ENCODE measurements around the gene FGD6.
"Not testable (repeated sequence)": the region's sequence is repeated elsewhere in the genome, so short reads cannot be mapped to it uniquely, and the experiment has no call there.

FGD6 gene

GRCh38 chr12:95117178-95117599 is 100.1 kb downstream of the FGD6 start:
- no peak overlapping the region for H3K27ac ChIP-seq (ENCODE audit: low read depth in 2 of 2, low read length in 2 of 2)
- no peak overlapping the region for H3K9ac ChIP-seq (ENCODE audit: low read depth in 1 of 2, low read length in 2 of 2)

GRCh38 chr12:95116773-95117172 is 100.5 kb downstream of the FGD6 start:
- Histone ChIP-seq H3K9ac (ENCODE audit: low read depth in 1 of 2, low read length in 2 of 2) (no peak overlapping the region), H3K27ac (ENCODE audit: low read depth in 2 of 2, low read length in 2 of 2) (no peak overlapping the region)

More at GRCh38 chr12:95117178-95117599, 100.1 kb downstream of the FGD6 start:
- Histone ChIP-seq H3K9me3 (ENCODE audit: control insufficient read depth in 2 of 2, low read length in 2 of 2) (no peaks in the 10 kb centered on the region), H3K4me1 (ENCODE audit: control insufficient read depth in 2 of 2, insufficient read depth in 2 of 2, low read length in 2 of 2) (peaks cover 8 to 9% of the 10 kb centered on the region in 2 donors), H3K36me3 (ENCODE audit: control insufficient read depth in 2 of 2, insufficient read depth in 2 of 2, low read length in 2 of 2) (peaks cover 3% of the 10 kb centered on the region in 2 donors), H3K4me3 (ENCODE audit: low read length in 2 of 2) (no peak overlapping the region), H3K27me3 (ENCODE audit: control insufficient read depth in 2 of 2, insufficient read depth in 2 of 2, low read length in 2 of 2) (no peaks in the 10 kb centered on the region)

GRCh38 chr12:95116341-95116740 is 100.9 kb downstream of the FGD6 start:
- Histone ChIP-seq H3K27me3 (ENCODE audit: control insufficient read depth in 2 of 2, insufficient read depth in 2 of 2, low read length in 2 of 2) (no peaks in the 10 kb centered on the region), H3K4me1 (ENCODE audit: control insufficient read depth in 2 of 2, insufficient read depth in 2 of 2, low read length in 2 of 2) (peaks cover 8 to 9% of the 10 kb centered on the region in 2 donors), H3K36me3 (ENCODE audit: control insufficient read depth in 2 of 2, insufficient read depth in 2 of 2, low read length in 2 of 2) (peaks cover 3 to 4% of the 10 kb centered on the region in 2 donors), H3K27ac (ENCODE audit: low read depth in 2 of 2, low read length in 2 of 2) (no peak overlapping the region), H3K9ac (ENCODE audit: low read depth in 1 of 2, low read length in 2 of 2) (no peak overlapping the region), H3K9me3 (ENCODE audit: control insufficient read depth in 2 of 2, low read length in 2 of 2) (no peaks in the 10 kb centered on the region), H3K4me3 (ENCODE audit: low read length in 2 of 2) (no peak overlapping the region)

More at GRCh38 chr12:95116773-95117172, 100.5 kb downstream of the FGD6 start:
- H3K4me3 ChIP-seq (ENCODE audit: low read length in 2 of 2) = no peak overlapping the region
- H3K27me3 ChIP-seq (ENCODE audit: control insufficient read depth in 2 of 2, insufficient read depth in 2 of 2, low read length in 2 of 2) = no peaks in the 10 kb centered on the region
- peaks cover 3% of the 10 kb centered on the region in 2 donors for H3K36me3 ChIP-seq (ENCODE audit: control insufficient read depth in 2 of 2, insufficient read depth in 2 of 2, low read length in 2 of 2)
- H3K9me3 ChIP-seq (ENCODE audit: control insufficient read depth in 2 of 2, low read length in 2 of 2) = no peaks in the 10 kb centered on the region
- peaks cover 8 to 9% of the 10 kb centered on the region in 2 donors for H3K4me1 ChIP-seq (ENCODE audit: control insufficient read depth in 2 of 2, insufficient read depth in 2 of 2, low read length in 2 of 2)

- peaks cover 6 to 9% of the 10 kb centered on the region in 2 donors for H3K36me3 ChIP-seq (ENCODE audit: control insufficient read depth in 2 of 2, insufficient read depth in 2 of 2, low read length in 2 of 2)
- peaks cover 8 to 9% of the 10 kb centered on the region in 2 donors for H3K4me1 ChIP-seq (ENCODE audit: control insufficient read depth in 2 of 2, insufficient read depth in 2 of 2, low read length in 2 of 2)
- H3K9me3 ChIP-seq (ENCODE audit: control insufficient read depth in 2 of 2, low read length in 2 of 2) = no peaks in the 10 kb centered on the region
- no peak overlapping the region for H3K4me3 ChIP-seq (ENCODE audit: low read length in 2 of 2)
- no peak overlapping the region for H3K9ac ChIP-seq (ENCODE audit: low read depth in 1 of 2, low read length in 2 of 2)
- no peak overlapping the region for H3K27ac ChIP-seq (ENCODE audit: low read depth in 2 of 2, low read length in 2 of 2)
- no peaks in the 10 kb centered on the region for H3K27me3 ChIP-seq (ENCODE audit: control insufficient read depth in 2 of 2, insufficient read depth in 2 of 2, low read length in 2 of 2)
Measured at GRCh38 chr12:95115641-95116040, 101.6 kb downstream of the FGD6 start.

GRCh38 chr12:95114766-95115405 is 102.4 kb downstream of the FGD6 start:
- no peak overlapping the region for H3K9ac ChIP-seq (ENCODE audit: low read depth in 1 of 2, low read length in 2 of 2)
- H3K27me3 ChIP-seq (ENCODE audit: control insufficient read depth in 2 of 2, insufficient read depth in 2 of 2, low read length in 2 of 2) = no peaks in the 10 kb centered on the region
- H3K9me3 ChIP-seq (ENCODE audit: control insufficient read depth in 2 of 2, low read length in 2 of 2) = no peaks in the 10 kb centered on the region
- H3K4me1 ChIP-seq (ENCODE audit: control insufficient read depth in 2 of 2, insufficient read depth in 2 of 2, low read length in 2 of 2) = peaks cover 8 to 9% of the 10 kb centered on the region in 2 donors
- H3K4me3 ChIP-seq (ENCODE audit: low read length in 2 of 2) = no peak overlapping the region
- H3K36me3 ChIP-seq (ENCODE audit: control insufficient read depth in 2 of 2, insufficient read depth in 2 of 2, low read length in 2 of 2) = peaks cover 6 to 11% of the 10 kb centered on the region in 2 donors
- no peak overlapping the region for H3K27ac ChIP-seq (ENCODE audit: low read depth in 2 of 2, low read length in 2 of 2)

- no peaks in the 10 kb centered on the region for H3K27me3 ChIP-seq (ENCODE audit: control insufficient read depth in 2 of 2, insufficient read depth in 2 of 2, low read length in 2 of 2)
- H3K4me3 ChIP-seq (ENCODE audit: low read length in 2 of 2) = no peak overlapping the region
- no peak overlapping the region for H3K27ac ChIP-seq (ENCODE audit: low read depth in 2 of 2, low read length in 2 of 2)
- H3K36me3 ChIP-seq (ENCODE audit: control insufficient read depth in 2 of 2, insufficient read depth in 2 of 2, low read length in 2 of 2) = peaks cover 6 to 21% of the 10 kb centered on the region in 2 donors
- H3K4me1 ChIP-seq (ENCODE audit: control insufficient read depth in 2 of 2, insufficient read depth in 2 of 2, low read length in 2 of 2) = peaks cover 3 to 10% of the 10 kb centered on the region in 2 donors
- H3K9me3 ChIP-seq (ENCODE audit: control insufficient read depth in 2 of 2, low read length in 2 of 2) = no peaks in the 10 kb centered on the region
- H3K9ac ChIP-seq (ENCODE audit: low read depth in 1 of 2, low read length in 2 of 2) = no peak overlapping the region
Measured at GRCh38 chr12:95107362-95107761, 109.9 kb downstream of the FGD6 start.

GRCh38 chr12:95105540-95105939 is 111.7 kb downstream of the FGD6 start:
- Histone ChIP-seq H3K27me3 (ENCODE audit: control insufficient read depth in 2 of 2, insufficient read depth in 2 of 2, low read length in 2 of 2) (no peaks in the 10 kb centered on the region), H3K36me3 (ENCODE audit: control insufficient read depth in 2 of 2, insufficient read depth in 2 of 2, low read length in 2 of 2) (peaks cover 5 to 14% of the 10 kb centered on the region in 2 donors), H3K4me3 (ENCODE audit: low read length in 2 of 2) (no peak overlapping the region), H3K9ac (ENCODE audit: low read depth in 1 of 2, low read length in 2 of 2) (no peak overlapping the region), H3K4me1 (ENCODE audit: control insufficient read depth in 2 of 2, insufficient read depth in 2 of 2, low read length in 2 of 2) (peaks cover 3 to 11% of the 10 kb centered on the region in 2 donors), H3K9me3 (ENCODE audit: control insufficient read depth in 2 of 2, low read length in 2 of 2) (no peaks in the 10 kb centered on the region), H3K27ac (ENCODE audit: low read depth in 2 of 2, low read length in 2 of 2) (no peak overlapping the region)

- no peaks in the 10 kb centered on the region for H3K27me3 ChIP-seq (ENCODE audit: control insufficient read depth in 2 of 2, insufficient read depth in 2 of 2, low read length in 2 of 2)
- H3K4me3 ChIP-seq (ENCODE audit: low read length in 2 of 2) = no peak overlapping the region
- no peak overlapping the region for H3K27ac ChIP-seq (ENCODE audit: low read depth in 2 of 2, low read length in 2 of 2)
- H3K36me3 ChIP-seq (ENCODE audit: control insufficient read depth in 2 of 2, insufficient read depth in 2 of 2, low read length in 2 of 2) = peaks cover 5 to 13% of the 10 kb centered on the region in 2 donors
- H3K4me1 ChIP-seq (ENCODE audit: control insufficient read depth in 2 of 2, insufficient read depth in 2 of 2, low read length in 2 of 2) = peaks cover 3 to 13% of the 10 kb centered on the region in 2 donors
- no peaks in the 10 kb centered on the region for H3K9me3 ChIP-seq (ENCODE audit: control insufficient read depth in 2 of 2, low read length in 2 of 2)
- no peak overlapping the region for H3K9ac ChIP-seq (ENCODE audit: low read depth in 1 of 2, low read length in 2 of 2)
Measured at GRCh38 chr12:95104919-95105452, 112.3 kb downstream of the FGD6 start.

- Histone ChIP-seq H3K27ac (ENCODE audit: low read depth in 2 of 2, low read length in 2 of 2) (peak overlapping the region; percentile 1 to 47), H3K27me3 (ENCODE audit: control insufficient read depth in 2 of 2, insufficient read depth in 2 of 2, low read length in 2 of 2) (no peaks in the 10 kb centered on the region), H3K9ac (ENCODE audit: low read depth in 1 of 2, low read length in 2 of 2) (no peak overlapping the region), H3K9me3 (ENCODE audit: control insufficient read depth in 2 of 2, low read length in 2 of 2) (no peaks in the 10 kb centered on the region), H3K4me3 (ENCODE audit: low read length in 2 of 2) (no peak overlapping the region), H3K36me3 (ENCODE audit: control insufficient read depth in 2 of 2, insufficient read depth in 2 of 2, low read length in 2 of 2) (peaks cover 4 to 10% of the 10 kb centered on the region in 2 donors), H3K4me1 (ENCODE audit: control insufficient read depth in 2 of 2, insufficient read depth in 2 of 2, low read length in 2 of 2) (peaks cover 3 to 13% of the 10 kb centered on the region in 2 donors)
Measured at GRCh38 chr12:95102916-95103671, 114.2 kb downstream of the FGD6 start.

- H3K9ac ChIP-seq (ENCODE audit: low read depth in 1 of 2, low read length in 2 of 2); H3K27me3 ChIP-seq (ENCODE audit: control insufficient read depth in 2 of 2, insufficient read depth in 2 of 2, low read length in 2 of 2); H3K9me3 ChIP-seq (ENCODE audit: control insufficient read depth in 2 of 2, low read length in 2 of 2); H3K27ac ChIP-seq (ENCODE audit: low read depth in 2 of 2, low read length in 2 of 2); H3K4me3 ChIP-seq (ENCODE audit: low read length in 2 of 2): not testable (repeated sequence)
- Histone ChIP-seq H3K4me1 (ENCODE audit: control insufficient read depth in 2 of 2, insufficient read depth in 2 of 2, low read length in 2 of 2) (peaks cover 3 to 13% of the 10 kb centered on the region in 2 donors), H3K36me3 (ENCODE audit: control insufficient read depth in 2 of 2, insufficient read depth in 2 of 2, low read length in 2 of 2) (peaks cover 0 to 10% of the 10 kb centered on the region in 2 donors)
Measured at GRCh38 chr12:95101957-95102356, 115.3 kb downstream of the FGD6 start.
